PFSK-1 (cell line): ENCODE results near the gene QPRT.

Experiments
- POLR2AphosphoS5 ChIP-seq: IDR thresholded peaks from 2 replicates; pipeline ENCODE4 v1.6.1; 2012; ENCODE audit warnings: low read depth, mild to moderate bottlenecking, control low read depth, low read length, moderate library complexity
- TAF1 ChIP-seq: IDR thresholded peaks from 2 replicates; pipeline ENCODE4 v1.6.1; 2012; ENCODE audit warnings: low read length, control low read depth, borderline replicate concordance; ENCODE audit not compliant: insufficient read depth

DNA sequence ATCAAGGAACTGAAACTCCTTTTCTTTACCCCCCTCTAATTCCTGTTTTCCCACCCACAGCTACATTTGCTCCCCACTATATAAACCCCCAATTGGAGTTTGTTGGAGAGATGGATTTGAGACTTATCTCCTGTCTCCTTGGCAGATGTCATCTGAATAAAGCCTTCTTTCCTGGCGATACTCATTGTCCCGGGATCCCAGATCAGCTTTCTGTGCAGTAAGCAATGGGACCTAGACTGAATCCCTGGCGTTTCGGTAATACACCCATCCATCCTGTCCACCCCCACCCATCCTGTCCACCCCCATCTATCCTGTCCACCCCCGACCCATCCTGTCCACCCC is 22.2 kb downstream of the QPRT start:
- no peak for TF ChIP-seq TAF1
- no peak for TF ChIP-seq POLR2AphosphoS5
